ENCODE measurements around the gene IZUMO4. TPM values are rescaled to one million over a fixed set of nuclear protein-coding genes. Genes with fewer than 3 reads are reported as not detected.

The IZUMO4 gene
- total RNA-seq, 1 experiment from 2014 or later = 5.3 TPM

- no peak for DNase-seq (ENCODE audit: unreplicated experiment)
- ChIA-PET CTCF (no interaction called here), POLR2A (no interaction called here)
- H3K27me3 Mint-ChIP-seq (ENCODE audit: insufficient read depth, unreplicated experiment) = no peaks in the 10 kb centered on the region
- no peak overlapping the region for H3K4me3 Mint-ChIP-seq (ENCODE audit: unreplicated experiment)
- no peak for TF ChIP-seq CTCF (IDR thresholded peaks at IDR 0.05; ENCODE audit: unreplicated experiment)
- H3K9me3 Mint-ChIP-seq (ENCODE audit: unreplicated experiment) = no peaks in the 10 kb centered on the region
- H3K27ac Mint-ChIP-seq (ENCODE audit: low read depth, unreplicated experiment) = no peak overlapping the region
- intact Hi-C loops (cut with micrococcal nuclease) = no loop called here
- no TSS peak for BruUV-seq (replicated peaks)
- H3K4me1 Mint-ChIP-seq (ENCODE audit: insufficient read depth, unreplicated experiment) = no peaks in the 10 kb centered on the region
- peaks cover 37% of the 10 kb centered on the region for H3K36me3 Mint-ChIP-seq (ENCODE audit: insufficient read depth, unreplicated experiment)
These were observed 3.4 kb downstream of the IZUMO4 start for GRCh38 chr19:2099937-2100718.

GRCh38 chr19:2100719-2101061, 4.0 kb downstream of the IZUMO4 start:
- Mint-ChIP-seq H3K27me3 (ENCODE audit: insufficient read depth, unreplicated experiment) (no peaks in the 10 kb centered on the region), H3K4me1 (ENCODE audit: insufficient read depth, unreplicated experiment) (no peaks in the 10 kb centered on the region), H3K9me3 (ENCODE audit: unreplicated experiment) (no peaks in the 10 kb centered on the region), H3K27ac (ENCODE audit: low read depth, unreplicated experiment) (no peak overlapping the region), H3K36me3 (ENCODE audit: insufficient read depth, unreplicated experiment) (peaks cover 37% of the 10 kb centered on the region), H3K4me3 (ENCODE audit: unreplicated experiment) (no peak overlapping the region)
- BruUV-seq (replicated peaks) = no TSS peak
- DNase-seq (ENCODE audit: unreplicated experiment) = no peak
- CTCF ChIA-PET = no interaction called here
- POLR2A ChIA-PET = no interaction called here
- intact Hi-C loops (cut with micrococcal nuclease) = no loop called here
- TF ChIP-seq CTCF (IDR thresholded peaks at IDR 0.05; ENCODE audit: unreplicated experiment) = no peak

DNA sequence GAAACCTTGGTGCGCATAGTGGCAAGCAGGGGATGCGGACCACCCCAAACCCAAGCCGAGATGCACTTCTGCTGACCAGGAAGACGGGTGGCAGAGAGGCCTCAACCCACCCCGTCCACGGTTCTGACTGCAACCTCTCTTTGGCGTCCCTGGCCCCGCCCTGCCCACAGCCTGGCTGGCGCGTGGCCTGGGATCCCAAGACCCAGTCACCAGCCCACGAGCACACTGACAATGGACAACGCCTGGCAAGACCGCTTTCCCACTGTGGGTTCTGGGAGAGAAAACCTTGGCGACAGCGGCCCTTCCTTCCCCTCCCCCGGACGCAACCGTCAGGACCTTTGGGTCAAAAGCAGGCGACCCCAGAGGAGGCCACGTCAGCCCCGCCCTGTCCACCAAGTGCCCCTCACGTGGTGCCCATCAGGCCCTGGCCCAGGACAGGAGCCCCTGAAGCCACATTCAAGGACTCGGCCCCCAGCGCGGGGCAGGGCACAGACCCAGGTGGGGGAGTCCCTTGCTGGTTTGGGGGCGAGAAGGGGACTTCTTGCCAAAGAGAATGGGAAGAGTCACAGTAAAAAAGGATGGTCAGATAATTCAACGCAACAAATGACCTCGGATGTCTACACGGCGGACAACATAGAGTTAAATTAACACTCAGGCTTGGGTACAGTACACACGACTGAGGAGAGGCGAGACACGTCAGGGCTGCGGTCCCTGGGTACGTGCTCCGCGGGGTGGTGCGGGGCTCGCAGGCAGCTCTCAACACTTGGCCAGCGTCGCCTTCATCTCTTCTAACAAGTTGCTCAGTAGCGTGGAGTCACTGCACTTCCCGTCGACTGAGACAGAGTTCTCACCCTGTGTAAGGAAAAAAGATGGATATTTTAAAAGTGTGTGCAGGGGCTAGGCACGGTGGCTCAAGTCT, 5.0 kb downstream of the IZUMO4 start:
- H3K9me3 Mint-ChIP-seq (ENCODE audit: unreplicated experiment) = no peaks in the 10 kb centered on the region
- no peak overlapping the region for H3K27ac Mint-ChIP-seq (ENCODE audit: low read depth, unreplicated experiment)
- ChIA-PET POLR2A (no interaction called here), CTCF (no interaction called here)
- BruUV-seq (replicated peaks) = no TSS peak
- intact Hi-C loops (cut with micrococcal nuclease) = no loop called here
- peaks cover 44% of the 10 kb centered on the region for H3K36me3 Mint-ChIP-seq (ENCODE audit: insufficient read depth, unreplicated experiment)
- no peak overlapping the region for H3K4me3 Mint-ChIP-seq (ENCODE audit: unreplicated experiment)
- H3K4me1 Mint-ChIP-seq (ENCODE audit: insufficient read depth, unreplicated experiment) = no peaks in the 10 kb centered on the region
- DNase-seq (ENCODE audit: unreplicated experiment) = no peak
- no peaks in the 10 kb centered on the region for H3K27me3 Mint-ChIP-seq (ENCODE audit: insufficient read depth, unreplicated experiment)
- no peak for TF ChIP-seq CTCF (IDR thresholded peaks at IDR 0.05; ENCODE audit: unreplicated experiment)

- Mint-ChIP-seq H3K4me3 (ENCODE audit: unreplicated experiment) (no peak overlapping the region), H3K27me3 (ENCODE audit: insufficient read depth, unreplicated experiment) (no peaks in the 10 kb centered on the region), H3K27ac (ENCODE audit: low read depth, unreplicated experiment) (no peak overlapping the region), H3K9me3 (ENCODE audit: unreplicated experiment) (no peaks in the 10 kb centered on the region), H3K36me3 (ENCODE audit: insufficient read depth, unreplicated experiment) (peaks cover 59% of the 10 kb centered on the region), H3K4me1 (ENCODE audit: insufficient read depth, unreplicated experiment) (no peaks in the 10 kb centered on the region)
- DNase-seq (ENCODE audit: unreplicated experiment) = no peak
- ChIA-PET CTCF (interaction anchor here (0.6 kb wide), 1 partner anchor 63 kb away, joined by 3 read pairs; no protein-coding TSS in a partner anchor), POLR2A (interaction anchor here (1.2 kb wide), 1 partner anchor 13 kb away, joined by 3 read pairs; no protein-coding TSS in a partner anchor)
- no TSS peak for BruUV-seq (replicated peaks)
- no peak for TF ChIP-seq CTCF (IDR thresholded peaks at IDR 0.05; ENCODE audit: unreplicated experiment)
- intact Hi-C loops (cut with micrococcal nuclease) = no loop called here
These were observed 6.5 kb downstream of the IZUMO4 start for GRCh38 chr19:2103045-2103707.

Data from MCF 10A (cell line).